PFSK-1 (cell line): Measurements from ENCODE around the gene NECTIN4.

Experiments
- FOXP2 ChIP-seq: optimal IDR thresholded peaks from 2 replicates; pipeline ENCODE3; 2011; ENCODE audit warnings: borderline replicate concordance, control low read depth, inconsistent platforms; ENCODE audit not compliant: insufficient read depth; ENCODE audit errors: extremely low read length, extremely low read depth
- POLR2AphosphoS5 ChIP-seq: IDR thresholded peaks from 2 replicates; pipeline ENCODE4 v1.6.1; 2012; ENCODE audit warnings: low read depth, mild to moderate bottlenecking, control low read depth, low read length, moderate library complexity
- SIN3A ChIP-seq: IDR thresholded peaks from 2 replicates; pipeline ENCODE4 v1.6.1; 2012; ENCODE audit warnings: mild to moderate bottlenecking, low read length, moderate library complexity, borderline replicate concordance; ENCODE audit not compliant: insufficient read depth
- TAF1 ChIP-seq: IDR thresholded peaks from 2 replicates; pipeline ENCODE4 v1.6.1; 2012; ENCODE audit warnings: low read length, control low read depth, borderline replicate concordance; ENCODE audit not compliant: insufficient read depth
- TF ChIP-seq, protein P1 (sequence below), 2 experiments: IDR thresholded peaks; 2 replicates each; pipeline versions ENCODE4 v1.6.1 to v1.8.0; 2011 to 2012; ENCODE audit warnings: low read depth in 2 of 2, low read length in 2 of 2, control low read depth in 1 of 2, inconsistent platforms in 1 of 2, mild to moderate bottlenecking in 1 of 2, moderate library complexity in 1 of 2; ENCODE audit not compliant: insufficient read depth in 1 of 2

Gene NECTIN4

DNA sequence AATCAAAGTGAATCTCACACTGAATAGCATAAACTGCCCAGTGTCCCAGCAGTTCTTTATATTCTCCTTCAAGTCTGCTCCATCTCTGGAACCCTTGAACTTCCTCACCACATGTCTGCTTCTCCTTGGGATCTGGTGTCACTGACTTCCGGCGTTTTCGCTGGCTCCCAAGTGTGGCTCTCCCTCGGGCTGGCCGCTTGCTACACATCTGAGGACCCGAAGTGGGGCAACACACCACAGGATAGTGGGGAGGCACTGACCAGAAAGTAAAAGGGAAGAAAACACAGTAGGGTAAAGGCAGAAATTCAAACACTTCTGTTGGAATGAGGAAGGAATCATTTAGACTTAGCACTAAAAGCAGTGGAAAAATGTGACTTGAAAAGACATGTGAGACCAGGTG, 33.6 kb upstream of the NECTIN4 start:
- TF ChIP-seq, protein P1, sequence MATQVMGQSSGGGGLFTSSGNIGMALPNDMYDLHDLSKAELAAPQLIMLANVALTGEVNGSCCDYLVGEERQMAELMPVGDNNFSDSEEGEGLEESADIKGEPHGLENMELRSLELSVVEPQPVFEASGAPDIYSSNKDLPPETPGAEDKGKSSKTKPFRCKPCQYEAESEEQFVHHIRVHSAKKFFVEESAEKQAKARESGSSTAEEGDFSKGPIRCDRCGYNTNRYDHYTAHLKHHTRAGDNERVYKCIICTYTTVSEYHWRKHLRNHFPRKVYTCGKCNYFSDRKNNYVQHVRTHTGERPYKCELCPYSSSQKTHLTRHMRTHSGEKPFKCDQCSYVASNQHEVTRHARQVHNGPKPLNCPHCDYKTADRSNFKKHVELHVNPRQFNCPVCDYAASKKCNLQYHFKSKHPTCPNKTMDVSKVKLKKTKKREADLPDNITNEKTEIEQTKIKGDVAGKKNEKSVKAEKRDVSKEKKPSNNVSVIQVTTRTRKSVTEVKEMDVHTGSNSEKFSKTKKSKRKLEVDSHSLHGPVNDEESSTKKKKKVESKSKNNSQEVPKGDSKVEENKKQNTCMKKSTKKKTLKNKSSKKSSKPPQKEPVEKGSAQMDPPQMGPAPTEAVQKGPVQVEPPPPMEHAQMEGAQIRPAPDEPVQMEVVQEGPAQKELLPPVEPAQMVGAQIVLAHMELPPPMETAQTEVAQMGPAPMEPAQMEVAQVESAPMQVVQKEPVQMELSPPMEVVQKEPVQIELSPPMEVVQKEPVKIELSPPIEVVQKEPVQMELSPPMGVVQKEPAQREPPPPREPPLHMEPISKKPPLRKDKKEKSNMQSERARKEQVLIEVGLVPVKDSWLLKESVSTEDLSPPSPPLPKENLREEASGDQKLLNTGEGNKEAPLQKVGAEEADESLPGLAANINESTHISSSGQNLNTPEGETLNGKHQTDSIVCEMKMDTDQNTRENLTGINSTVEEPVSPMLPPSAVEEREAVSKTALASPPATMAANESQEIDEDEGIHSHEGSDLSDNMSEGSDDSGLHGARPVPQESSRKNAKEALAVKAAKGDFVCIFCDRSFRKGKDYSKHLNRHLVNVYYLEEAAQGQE (IDR thresholded peaks at IDR 0.05; ENCODE audit: insufficient read depth in 1 of 2, low read depth in 2 of 2, low read length in 2 of 2): no peak
- TF ChIP-seq TAF1: no peak
- no peak for TF ChIP-seq POLR2AphosphoS5
- TF ChIP-seq SIN3A: no peak
- no peak for TF ChIP-seq FOXP2

DNA sequence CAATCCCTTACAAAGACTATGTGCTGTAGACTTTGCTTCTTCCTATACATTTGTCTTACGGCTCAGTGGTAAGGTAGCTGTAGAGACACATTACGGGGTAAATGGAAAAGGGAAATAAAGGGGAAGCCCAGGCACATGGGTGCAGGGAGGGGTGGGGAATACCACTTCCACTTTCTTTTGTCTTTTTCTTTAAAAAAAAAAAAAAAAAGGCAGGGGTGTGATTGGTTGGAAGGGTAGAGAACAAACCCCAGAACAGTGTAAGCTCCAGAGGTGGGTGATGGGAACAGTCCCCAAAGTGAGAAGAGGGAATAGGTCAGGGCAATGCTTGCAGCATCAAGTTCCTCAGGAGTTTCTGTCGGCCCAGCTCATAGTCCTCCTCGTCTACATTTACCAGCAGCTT, 32.5 kb upstream of the NECTIN4 start:
- no peak for TF ChIP-seq SIN3A
- TF ChIP-seq, protein P1 (IDR thresholded peaks at IDR 0.05; ENCODE audit: insufficient read depth in 1 of 2, low read depth in 2 of 2, low read length in 2 of 2): no peak
- no peak for TF ChIP-seq POLR2AphosphoS5
- no peak for TF ChIP-seq TAF1
- TF ChIP-seq FOXP2: no peak

DNA sequence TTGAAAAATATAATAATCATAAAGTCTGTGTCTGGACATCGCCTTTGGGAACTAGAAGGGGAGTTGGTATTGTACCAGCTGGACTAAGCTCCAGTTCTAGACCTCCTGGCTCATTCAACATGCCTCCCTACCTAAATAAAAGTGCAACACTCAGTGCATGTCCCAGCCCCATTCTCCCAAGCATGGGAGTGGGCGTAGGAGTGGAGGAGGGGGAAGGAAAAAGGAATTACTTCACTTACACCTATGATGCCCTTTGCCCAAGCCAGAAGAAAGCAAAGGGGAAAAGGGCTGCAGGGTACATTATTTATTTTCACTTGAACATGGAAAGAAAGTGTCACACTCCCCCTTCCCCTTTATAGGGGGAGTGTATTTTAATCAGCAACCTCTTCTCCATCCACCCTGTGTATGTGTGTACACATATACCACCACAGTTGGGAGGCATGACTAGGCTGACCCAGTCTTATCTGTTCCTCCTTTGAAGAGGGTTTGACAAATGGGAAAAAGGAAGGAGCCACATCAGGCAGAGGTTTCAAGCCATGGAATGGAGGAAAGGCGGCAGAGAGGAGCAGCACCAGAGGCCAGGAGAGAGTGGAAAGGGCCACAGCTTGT, 31.8 kb upstream of the NECTIN4 start:
- TF ChIP-seq POLR2AphosphoS5 (peak; percentile 15; the same call in 1 of the 2 replicates), FOXP2 (no peak)
- TF ChIP-seq, protein P1 (IDR thresholded peaks at IDR 0.05; ENCODE audit: insufficient read depth in 1 of 2, low read depth in 2 of 2, low read length in 2 of 2): no peak

DNA sequence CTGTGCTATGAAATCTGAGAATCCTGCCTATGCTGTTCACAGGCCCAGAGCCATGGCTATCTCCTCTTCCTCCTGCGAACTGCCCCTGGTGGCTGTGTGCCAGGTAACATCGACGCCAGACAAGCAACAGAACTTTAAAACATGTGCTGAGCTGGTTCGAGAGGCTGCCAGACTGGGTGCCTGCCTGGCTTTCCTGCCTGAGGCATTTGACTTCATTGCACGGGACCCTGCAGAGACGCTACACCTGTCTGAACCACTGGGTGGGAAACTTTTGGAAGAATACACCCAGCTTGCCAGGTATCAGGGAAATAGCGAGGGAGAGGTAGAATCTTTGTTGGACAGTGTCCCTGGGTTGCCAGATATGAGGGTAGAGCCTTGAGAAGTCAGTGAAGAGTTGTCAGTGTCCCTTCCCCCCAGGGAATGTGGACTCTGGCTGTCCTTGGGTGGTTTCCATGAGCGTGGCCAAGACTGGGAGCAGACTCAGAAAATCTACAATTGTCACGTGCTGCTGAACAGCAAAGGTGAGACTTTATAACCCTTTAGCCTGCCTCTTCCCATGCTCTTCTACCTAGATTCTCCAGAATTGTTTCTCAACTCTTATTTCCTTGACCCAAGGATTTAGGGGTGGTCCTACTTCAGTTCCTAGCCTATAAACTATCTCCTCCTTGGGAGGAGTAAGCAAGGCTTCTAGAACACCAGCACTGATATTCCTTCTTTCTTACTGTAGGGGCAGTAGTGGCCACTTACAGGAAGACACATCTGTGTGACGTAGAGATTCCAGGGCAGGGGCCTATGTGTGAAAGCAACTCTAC, 29.9 kb upstream of the NECTIN4 start:
- no peak for TF ChIP-seq TAF1
- TF ChIP-seq FOXP2: no peak
- peak; percentile 40; the same call in 1 of the 2 replicates for TF ChIP-seq POLR2AphosphoS5
- TF ChIP-seq, protein P1 (IDR thresholded peaks at IDR 0.05; ENCODE audit: insufficient read depth in 1 of 2, low read depth in 2 of 2, low read length in 2 of 2): no peak
- no peak for TF ChIP-seq SIN3A
